HEK293T (cell line): ENCODE data around the gene SSTR4.
A peak's percentile ranks its signal among the peaks of the same experiment; 100 is the strongest.

ENCODE experiments used
- CTCF ChIA-PET: fragments of 350-600 bp; formaldehyde crosslinking; extraction: SDS; loops from one replicate; lab custom pipeline; 2021; ENCODE audit warnings: antibody characterized with exemption, inconsistent platforms; lab: Yijun Ruan, JAX
- POLR2A ChIA-PET: fragments of 350-600 bp; formaldehyde crosslinking; extraction: SDS; loops from one replicate; lab custom pipeline; 2020; ENCODE audit warnings: antibody characterized with exemption, inconsistent platforms; lab: Yijun Ruan, JAX
- DNase-seq: peaks from one replicate; pipeline ENCODE4 v3.0.0; 2012; ENCODE audit warnings: mixed read lengths; ENCODE audit errors: extremely low spot score
- ARNT ChIP-seq: fragments of 450-650 bp; IDR thresholded peaks from 2 replicates; pipeline ENCODE4 v1.6.1; 2017; ENCODE audit warnings: mild to moderate bottlenecking
- BHLHE40 ChIP-seq: fragments of 450-650 bp; IDR thresholded peaks from 2 replicates; pipeline ENCODE4 v1.6.1; 2016; ENCODE audit warnings: mild to moderate bottlenecking, moderate library complexity, borderline replicate concordance
- CTBP1 ChIP-seq: fragments of 450-650 bp; IDR thresholded peaks from 2 replicates; pipeline ENCODE4 v1.6.1; 2016; ENCODE audit warnings: borderline replicate concordance
- ELF4 ChIP-seq: fragments of 450-650 bp; IDR thresholded peaks from 2 replicates; pipeline ENCODE4 v1.6.1; 2017; ENCODE audit warnings: antibody characterized with exemption
- FOXA1 ChIP-seq: fragments of 450-650 bp; IDR thresholded peaks from 2 replicates; pipeline ENCODE4 v1.6.1; 2016; ENCODE audit warnings: mild to moderate bottlenecking
- FOXK2 ChIP-seq: fragments of 450-650 bp; IDR thresholded peaks from 2 replicates; pipeline ENCODE4 v1.6.1; 2016; ENCODE audit warnings: mild to moderate bottlenecking
- FOXM1 ChIP-seq: fragments of 450-650 bp; IDR thresholded peaks from 2 replicates; pipeline ENCODE4 v1.6.1; 2017; ENCODE audit warnings: mild to moderate bottlenecking, borderline replicate concordance
- HDGF ChIP-seq: fragments of 450-650 bp; IDR thresholded peaks from 2 replicates; pipeline ENCODE4 v1.6.1; 2017; ENCODE audit warnings: antibody characterized with exemption, borderline replicate concordance
- L3MBTL2 ChIP-seq: fragments of 450-650 bp; conservative IDR thresholded peaks from 2 replicates; pipeline ENCODE4 v1.6.1; 2016; ENCODE audit warnings: mild to moderate bottlenecking
- LEF1 ChIP-seq: fragments of 450-650 bp; IDR thresholded peaks from 2 replicates; pipeline ENCODE4 v1.6.1; 2017; ENCODE audit warnings: mild to moderate bottlenecking, borderline replicate concordance
- NFRKB ChIP-seq: fragments of 450-650 bp; IDR thresholded peaks from 2 replicates; pipeline ENCODE4 v1.6.1; 2016; ENCODE audit warnings: mild to moderate bottlenecking, moderate library complexity
- PKNOX1 ChIP-seq: fragments of 450-650 bp; IDR thresholded peaks from 2 replicates; pipeline ENCODE4 v1.6.1; 2016
- SP1 ChIP-seq: fragments of 450-650 bp; IDR thresholded peaks from 2 replicates; pipeline ENCODE4 v1.6.1; 2017
- SUZ12 ChIP-seq: fragments of 450-650 bp; IDR thresholded peaks from 2 replicates; pipeline ENCODE4 v1.6.1; 2016; ENCODE audit warnings: mild to moderate bottlenecking
- TARDBP ChIP-seq: fragments of 450-650 bp; IDR thresholded peaks from 2 replicates; pipeline ENCODE4 v1.6.1; 2016
- ZNF384 ChIP-seq: fragments of 450-650 bp; IDR thresholded peaks from 2 replicates; pipeline ENCODE4 v1.6.1; 2016

Gene SSTR4

GRCh38 chr20:23077277-23077676 lies 42.2 kb downstream of the SSTR4 start:
- DNase-seq = no peak
- no peak for TF ChIP-seq PKNOX1
- ChIA-PET POLR2A (interaction anchor here (1.0 kb wide), 1 partner anchor 26 kb away, joined by 4 read pairs; no protein-coding TSS in a partner anchor), CTCF (no interaction called here)

- no peak for DNase-seq
- ChIA-PET CTCF (interaction anchor here (0.9 to 1.6 kb wide), 3 partner anchors 9 to 25 kb away, joined by 3 to 5 read pairs (median 4); no protein-coding TSS in a partner anchor), POLR2A (no interaction called here)
- no peak for TF ChIP-seq HDGF
- TF ChIP-seq ELF4 = no peak
- no peak for TF ChIP-seq ARNT
- no peak for TF ChIP-seq L3MBTL2
- TF ChIP-seq BHLHE40 = no peak
- no peak for TF ChIP-seq PKNOX1
- TF ChIP-seq SUZ12 = no peak
- no peak for TF ChIP-seq NFRKB
- no peak for TF ChIP-seq SP1
- TF ChIP-seq FOXK2 = no peak
- no peak for TF ChIP-seq CTBP1
- TF ChIP-seq FOXM1 = no peak
- no peak for TF ChIP-seq ZNF384
- TF ChIP-seq LEF1 = no peak
- TF ChIP-seq TARDBP = no peak
- TF ChIP-seq FOXA1 = no peak
Observed at GRCh38 chr20:23078351-23079015, 43.4 kb downstream of the SSTR4 start.

- POLR2A ChIA-PET = no interaction called here
- CTCF ChIA-PET = interaction anchor here (0.9 to 1.6 kb wide), 6 partner anchors 9 to 27 kb away, joined by 3 to 6 read pairs (median 4); no protein-coding TSS in a partner anchor
- TF ChIP-seq TARDBP (no peak), BHLHE40 (no peak), FOXK2 (no peak), ARNT (no peak), SP1 (no peak)
- peak; percentile 39 for DNase-seq
Observed at GRCh38 chr20:23079016-23079351, 43.9 kb downstream of the SSTR4 start.

- no peak for DNase-seq
- ChIA-PET CTCF (interaction anchor here (1.1 to 1.6 kb wide), 4 partner anchors 12 to 28 kb away, joined by 4 to 6 read pairs (median 5); no protein-coding TSS in a partner anchor), POLR2A (no interaction called here)
- no peak for TF ChIP-seq PKNOX1
- TF ChIP-seq FOXK2 = no peak
- TF ChIP-seq ELF4 = no peak
- no peak for TF ChIP-seq LEF1
- TF ChIP-seq FOXM1 = no peak
- TF ChIP-seq ARNT = no peak
- TF ChIP-seq SP1 = no peak
- TF ChIP-seq CTBP1 = no peak
- no peak for TF ChIP-seq HDGF
- no peak for TF ChIP-seq SUZ12
- TF ChIP-seq L3MBTL2 = no peak
- no peak for TF ChIP-seq ZNF384
- TF ChIP-seq TARDBP = no peak
Observed at GRCh38 chr20:23079926-23080325, 44.8 kb downstream of the SSTR4 start.

- no peak for TF ChIP-seq PKNOX1
- TF ChIP-seq FOXM1 = no peak
- no peak for TF ChIP-seq ZNF384
- no peak for TF ChIP-seq SP1
- no peak for TF ChIP-seq HDGF
- TF ChIP-seq ELF4 = no peak
- TF ChIP-seq TARDBP = no peak
- CTCF ChIA-PET = interaction anchor here (1.4 to 1.6 kb wide), 2 partner anchors 23 to 29 kb away, joined by 5 to 6 read pairs; no protein-coding TSS in a partner anchor
- POLR2A ChIA-PET = no interaction called here
- DNase-seq = no peak
Observed at GRCh38 chr20:23080521-23080920, 45.4 kb downstream of the SSTR4 start.

- DNase-seq = no peak
- TF ChIP-seq CTBP1 (no peak), BHLHE40 (no peak), ARNT (no peak), ELF4 (no peak), SUZ12 (no peak), L3MBTL2 (no peak), ZNF384 (no peak), PKNOX1 (no peak)
- POLR2A ChIA-PET = no interaction called here
- CTCF ChIA-PET = no interaction called here
Observed at GRCh38 chr20:23081263-23081819, 46.2 kb downstream of the SSTR4 start.
